ENCODE measurements around the gene ENOX1. TPM values are rescaled to one million over a fixed set of nuclear protein-coding genes. Genes with fewer than 3 reads are reported as not detected.

The ENOX1 gene
- total RNA-seq, 1 experiment from 2014 or later: 0.26 TPM

- TF ChIP-seq ARID4B (CRISPR knock-in tag; IDR thresholded peaks at IDR 0.05; ENCODE audit: borderline replicate concordance) (no peak), GTF2I (CRISPR knock-in tag; conservative IDR thresholded peaks at IDR 0.05) (no peak), NR2C2 (CRISPR knock-in tag; IDR thresholded peaks at IDR 0.05) (no peak), HMGXB4 (CRISPR knock-in tag; IDR thresholded peaks at IDR 0.05) (no peak), ETV6 (CRISPR knock-in tag; IDR thresholded peaks at IDR 0.05) (no peak), ZNF263 (CRISPR knock-in tag; IDR thresholded peaks at IDR 0.05; ENCODE audit: low read depth) (no peak), TCF7 (CRISPR knock-in tag; IDR thresholded peaks at IDR 0.05; ENCODE audit: low read depth) (no peak)
- TF ChIP-seq, protein P1, sequence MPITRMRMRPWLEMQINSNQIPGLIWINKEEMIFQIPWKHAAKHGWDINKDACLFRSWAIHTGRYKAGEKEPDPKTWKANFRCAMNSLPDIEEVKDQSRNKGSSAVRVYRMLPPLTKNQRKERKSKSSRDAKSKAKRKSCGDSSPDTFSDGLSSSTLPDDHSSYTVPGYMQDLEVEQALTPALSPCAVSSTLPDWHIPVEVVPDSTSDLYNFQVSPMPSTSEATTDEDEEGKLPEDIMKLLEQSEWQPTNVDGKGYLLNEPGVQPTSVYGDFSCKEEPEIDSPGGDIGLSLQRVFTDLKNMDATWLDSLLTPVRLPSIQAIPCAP (CRISPR knock-in tag; IDR thresholded peaks at IDR 0.05): no peak
- TF ChIP-seq, protein P2, sequence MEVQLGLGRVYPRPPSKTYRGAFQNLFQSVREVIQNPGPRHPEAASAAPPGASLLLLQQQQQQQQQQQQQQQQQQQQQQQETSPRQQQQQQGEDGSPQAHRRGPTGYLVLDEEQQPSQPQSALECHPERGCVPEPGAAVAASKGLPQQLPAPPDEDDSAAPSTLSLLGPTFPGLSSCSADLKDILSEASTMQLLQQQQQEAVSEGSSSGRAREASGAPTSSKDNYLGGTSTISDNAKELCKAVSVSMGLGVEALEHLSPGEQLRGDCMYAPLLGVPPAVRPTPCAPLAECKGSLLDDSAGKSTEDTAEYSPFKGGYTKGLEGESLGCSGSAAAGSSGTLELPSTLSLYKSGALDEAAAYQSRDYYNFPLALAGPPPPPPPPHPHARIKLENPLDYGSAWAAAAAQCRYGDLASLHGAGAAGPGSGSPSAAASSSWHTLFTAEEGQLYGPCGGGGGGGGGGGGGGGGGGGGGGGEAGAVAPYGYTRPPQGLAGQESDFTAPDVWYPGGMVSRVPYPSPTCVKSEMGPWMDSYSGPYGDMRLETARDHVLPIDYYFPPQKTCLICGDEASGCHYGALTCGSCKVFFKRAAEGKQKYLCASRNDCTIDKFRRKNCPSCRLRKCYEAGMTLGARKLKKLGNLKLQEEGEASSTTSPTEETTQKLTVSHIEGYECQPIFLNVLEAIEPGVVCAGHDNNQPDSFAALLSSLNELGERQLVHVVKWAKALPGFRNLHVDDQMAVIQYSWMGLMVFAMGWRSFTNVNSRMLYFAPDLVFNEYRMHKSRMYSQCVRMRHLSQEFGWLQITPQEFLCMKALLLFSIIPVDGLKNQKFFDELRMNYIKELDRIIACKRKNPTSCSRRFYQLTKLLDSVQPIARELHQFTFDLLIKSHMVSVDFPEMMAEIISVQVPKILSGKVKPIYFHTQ (CRISPR knock-in tag; IDR thresholded peaks at IDR 0.05): no peak
Observed at GRCh38 chr13:43537124-43537523, 249.6 kb downstream of the ENOX1 start (continued).

DNA sequence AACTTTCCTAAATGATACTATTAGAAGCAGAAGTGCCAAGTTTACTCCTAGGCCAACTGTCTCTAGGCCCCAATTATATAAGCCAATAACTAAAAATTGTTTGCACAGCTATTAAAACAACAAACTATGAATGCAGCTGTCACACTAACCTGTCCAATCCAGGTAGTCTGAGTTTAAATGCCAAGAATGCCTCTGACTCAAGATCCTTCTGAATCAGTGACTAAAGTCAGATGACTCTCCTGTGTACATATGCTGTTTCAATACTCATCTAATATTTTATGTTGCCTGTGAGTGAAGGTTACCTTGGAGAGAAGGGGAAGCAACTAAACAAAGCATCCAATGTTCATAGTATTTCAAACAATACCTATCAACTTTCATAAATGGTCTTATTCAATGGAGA is 257.0 kb downstream of the ENOX1 start:
- DNase-seq (ENCODE audit: low spot score): no peak
- Mint-ChIP-seq H3K4me3 (no peak overlapping the region), H3K36me3 (no peaks in the 10 kb centered on the region), H3K4me1 (no peaks in the 10 kb centered on the region), H3K9me3 (no peaks in the 10 kb centered on the region), H3K27me3 (ENCODE audit: low read depth) (no peaks in the 10 kb centered on the region), H3K27ac (no peak overlapping the region)
- POLR2A ChIA-PET: no interaction called here
- no peak for ATAC-seq
- CTCF ChIA-PET: no interaction called here
- no peak for TF ChIP-seq ZNF671 (CRISPR knock-in tag; IDR thresholded peaks at IDR 0.05)
- no peak for TF ChIP-seq ETV6 (CRISPR knock-in tag; IDR thresholded peaks at IDR 0.05)
- TF ChIP-seq, protein P2 (CRISPR knock-in tag; IDR thresholded peaks at IDR 0.05): no peak
- no peak for TF ChIP-seq TCF7 (CRISPR knock-in tag; IDR thresholded peaks at IDR 0.05; ENCODE audit: low read depth)
- TF ChIP-seq KAT7 (CRISPR knock-in tag; IDR thresholded peaks at IDR 0.05; ENCODE audit: borderline replicate concordance): no peak
- TF ChIP-seq STAT6 (CRISPR knock-in tag; conservative IDR thresholded peaks at IDR 0.05; ENCODE audit: low read depth): no peak
- no peak for TF ChIP-seq NFATC4 (CRISPR knock-in tag; IDR thresholded peaks at IDR 0.05)
- no peak for TF ChIP-seq AFF4 (CRISPR knock-in tag; IDR thresholded peaks at IDR 0.05; ENCODE audit: borderline replicate concordance)
- TF ChIP-seq USF1 (CRISPR knock-in tag; IDR thresholded peaks at IDR 0.05): no peak
